ENCODE data around the gene CHCHD6. TPM values are rescaled to one million over a fixed set of nuclear protein-coding genes. Genes with fewer than 3 reads are reported as not detected.
A peak's percentile ranks its signal among the peaks of the same experiment; 100 is the strongest.

Gene CHCHD6
- total RNA-seq, 1 experiment from 2014 or later, result 36.3 TPM

- intact Hi-C loops (cut with micrococcal nuclease), result no loop called here
- POLR2A ChIA-PET, result no interaction called here
Measured at GRCh38 chr3:126745760-126746394, 41.8 kb downstream of the CHCHD6 start.

More at GRCh38 chr3:126745760-126746394, 41.8 kb downstream of the CHCHD6 start:
- H3K9me2 ChIP-seq (ENCODE audit: insufficient read depth), result no peaks in the 10 kb centered on the region
- CTCF ChIA-PET, result interaction anchor here (1.2 to 1.6 kb wide), 2 partner anchors 10 to 66 kb away, joined by 3 read pairs; no protein-coding TSS in a partner anchor
- peak overlapping the region; percentile 74 for H3K4me2 ChIP-seq (ENCODE audit: low read length)
- peaks cover 9% of the 10 kb centered on the region; the same call in 1 of the 2 replicates for H3K79me2 ChIP-seq (ENCODE audit: insufficient read depth, low read length)
- peak overlapping the region; percentile 28; the same call in 1 of the 2 replicates for H3K9ac ChIP-seq (ENCODE audit: low read length)
- ATAC-seq (peak; percentile 45), DNase-seq (ENCODE audit: low read depth, low spot score) (no peak)
- H3K4me1 ChIP-seq (ENCODE audit: control insufficient read depth in 1 of 2, insufficient read depth in 2 of 2, low read length in 2 of 2), result peaks cover 20 to 24% of the 10 kb centered on the region in 2 experiments
- TF ChIP-seq SP1 (IDR thresholded peaks at IDR 0.05; ENCODE audit: low read depth) (no peak), CTCF (IDR thresholded peaks at IDR 0.05 in 2 of 3, conservative IDR thresholded peaks at IDR 0.05 in 1 of 3; ENCODE audit: borderline replicate concordance in 1 of 3, insufficient read depth in 1 of 3, low read depth in 2 of 3, low read length in 2 of 3) (no peak), ZNF274 (IDR thresholded peaks at IDR 0.05; ENCODE audit: low read depth, low read length) (no peak), EGR1 (IDR thresholded peaks at IDR 0.05; ENCODE audit: low read depth) (no peak), REST (IDR thresholded peaks at IDR 0.05; ENCODE audit: low read depth) (no peak), RAD21 (IDR thresholded peaks at IDR 0.05; ENCODE audit: low read depth) (no peak), EZH2 (IDR thresholded peaks at IDR 0.05) (no peak), POLR2AphosphoS5 (IDR thresholded peaks at IDR 0.05; ENCODE audit: low read depth, low read length) (no peak), JUND (IDR thresholded peaks at IDR 0.05) (no peak), ZFX (IDR thresholded peaks at IDR 0.05) (no peak), EZH2phosphoT487 (IDR thresholded peaks at IDR 0.05; ENCODE audit: borderline replicate concordance) (no peak)
- RAD21 ChIA-PET (ENCODE audit: low non-redundant PET in 1 of 2, low total read pairs in 2 of 2, uncharacterized antibody in 2 of 2, unreplicated experiment in 2 of 2), result no interaction called here
- H3K9me3 ChIP-seq (ENCODE audit: control insufficient read depth in 1 of 2, insufficient read depth in 1 of 2, low read depth in 1 of 2, low read length in 2 of 2), result no peaks in the 10 kb centered on the region
- no peak overlapping the region for H2AFZ ChIP-seq (ENCODE audit: low read depth, low read length, poor library complexity, severe bottlenecking)
- peak overlapping the region; percentile 30; the same call in 1 of the 2 replicates for H3K27ac ChIP-seq (ENCODE audit: low read depth, low read length)
- H4K20me1 ChIP-seq (ENCODE audit: insufficient read depth), result no peaks in the 10 kb centered on the region
- no peaks in the 10 kb centered on the region for H3K36me3 ChIP-seq (ENCODE audit: control insufficient read depth in 1 of 2, insufficient read depth in 2 of 2, low read length in 2 of 2)
- BruUV-seq (replicated peaks), result no TSS peak
- no peaks in the 10 kb centered on the region for H3K27me3 ChIP-seq (ENCODE audit: insufficient read depth, low read length)
- peak overlapping the region in 1 of 2 experiments; percentile 33; a peak in 2 of 4 replicates for H3K4me3 ChIP-seq (replicated peaks in 1 of 2; ENCODE audit: low read depth in 1 of 2, low read length in 2 of 2)

Data from HCT116 (cell line).